Measurements from ENCODE around the gene RNF166.

Gene RNF166

DNA sequence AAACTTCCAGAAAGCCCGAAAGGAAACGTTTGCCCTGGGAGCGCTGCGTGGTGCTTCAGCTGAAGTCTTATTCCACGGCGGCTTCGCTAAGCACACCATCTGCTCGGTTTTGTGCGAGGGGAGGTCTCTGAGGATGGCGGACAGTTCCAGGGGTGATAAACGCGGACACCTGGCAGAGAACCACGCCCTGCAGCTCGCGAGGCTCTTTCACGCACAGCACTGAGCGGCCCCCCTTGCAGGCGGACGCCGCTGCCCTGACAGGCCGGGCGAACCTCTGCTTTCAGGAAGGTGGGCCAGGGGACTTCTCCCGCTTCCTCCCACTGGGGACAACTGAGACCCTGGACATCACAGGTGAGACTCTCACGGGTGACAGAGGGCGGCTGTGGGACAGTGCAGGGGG, 47.0 kb downstream of the RNF166 start:
- Histone ChIP-seq H2BK15ac (replicated peaks; ENCODE audit: low read depth) (no peak overlapping the region), H4K5ac (ENCODE audit: low read length) (no peak overlapping the region), H3K56ac (ENCODE audit: low read length) (no peak overlapping the region), H3K79me2 (ENCODE audit: control insufficient read depth, insufficient read depth, low read length) (peaks cover 31% of the 10 kb centered on the region), H3K27me3 (ENCODE audit: insufficient read depth, low read length, poor library complexity) (no peaks in the 10 kb centered on the region), H3K27ac (ENCODE audit: low read depth, low read length) (no peak overlapping the region), H2AK5ac (ENCODE audit: low read length) (no peak overlapping the region), H2BK120ac (ENCODE audit: low read depth, low read length) (no peak overlapping the region), H3K4me3 (ENCODE audit: low read length) (no peak overlapping the region), H3K9ac (ENCODE audit: low read length) (no peak overlapping the region), H3K23ac (ENCODE audit: low read length) (no peak overlapping the region), H2BK5ac (ENCODE audit: low read length) (no peak overlapping the region), H3K36me3 (ENCODE audit: control insufficient read depth, insufficient read depth, low read length) (peaks cover 4% of the 10 kb centered on the region), H3K4ac (ENCODE audit: low read depth, low read length) (no peak overlapping the region), H3K4me1 (ENCODE audit: control insufficient read depth, low read depth, low read length) (peaks cover 2% of the 10 kb centered on the region), H3K4me2 (ENCODE audit: low read length) (no peak overlapping the region), H3K18ac (ENCODE audit: low read length) (no peak overlapping the region), H4K8ac (ENCODE audit: low read depth, low read length) (no peak overlapping the region), H3K79me1 (ENCODE audit: low read length) (peaks cover 15% of the 10 kb centered on the region)
- WGBS (ENCODE audit: extremely low coverage, insufficient coverage, low lambda C conversion rate), result no CpG with 5 or more reads among the region's 25 CpGs
- DNase-seq, result no peak

DNA sequence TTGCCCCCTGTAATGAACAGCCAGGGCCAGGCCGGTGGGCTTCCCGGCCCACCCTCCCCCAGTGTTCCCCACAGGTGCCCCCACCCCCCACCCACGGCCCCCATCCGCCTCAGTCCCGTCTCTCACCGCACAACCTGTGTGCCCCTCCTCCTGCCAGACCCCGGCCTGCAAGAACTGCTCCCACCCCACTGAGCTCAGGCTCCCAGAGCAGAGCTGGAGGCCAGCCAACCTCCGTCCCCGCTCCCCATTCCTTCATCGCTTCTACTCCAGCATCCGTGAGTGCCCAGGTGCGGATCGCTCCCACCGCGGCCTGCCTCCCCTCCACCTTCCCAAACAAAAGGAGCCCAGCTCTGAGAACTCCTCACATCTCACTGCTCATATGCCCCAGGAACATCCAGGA, 47.5 kb downstream of the RNF166 start:
- Histone ChIP-seq H3K27ac (ENCODE audit: low read depth, low read length) (no peak overlapping the region), H3K27me3 (ENCODE audit: insufficient read depth, low read length, poor library complexity) (no peaks in the 10 kb centered on the region), H2BK15ac (replicated peaks; ENCODE audit: low read depth) (no peak overlapping the region), H3K36me3 (ENCODE audit: control insufficient read depth, insufficient read depth, low read length) (peaks cover 4% of the 10 kb centered on the region), H3K4ac (ENCODE audit: low read depth, low read length) (no peak overlapping the region), H3K23ac (ENCODE audit: low read length) (no peak overlapping the region), H3K9ac (ENCODE audit: low read length) (no peak overlapping the region), H2BK5ac (ENCODE audit: low read length) (no peak overlapping the region), H3K18ac (ENCODE audit: low read length) (no peak overlapping the region), H3K79me1 (ENCODE audit: low read length) (peaks cover 15% of the 10 kb centered on the region), H4K5ac (ENCODE audit: low read length) (no peak overlapping the region), H3K56ac (ENCODE audit: low read length) (no peak overlapping the region), H3K4me2 (ENCODE audit: low read length) (no peak overlapping the region), H4K8ac (ENCODE audit: low read depth, low read length) (no peak overlapping the region), H3K79me2 (ENCODE audit: control insufficient read depth, insufficient read depth, low read length) (peaks cover 29% of the 10 kb centered on the region), H3K4me3 (ENCODE audit: low read length) (no peak overlapping the region), H2BK120ac (ENCODE audit: low read depth, low read length) (no peak overlapping the region), H3K4me1 (ENCODE audit: control insufficient read depth, low read depth, low read length) (peaks cover 2% of the 10 kb centered on the region), H2AK5ac (ENCODE audit: low read length) (no peak overlapping the region)
- WGBS (ENCODE audit: extremely low coverage, insufficient coverage, low lambda C conversion rate), result no CpG with 5 or more reads among the region's 15 CpGs
- no peak for DNase-seq

DNA sequence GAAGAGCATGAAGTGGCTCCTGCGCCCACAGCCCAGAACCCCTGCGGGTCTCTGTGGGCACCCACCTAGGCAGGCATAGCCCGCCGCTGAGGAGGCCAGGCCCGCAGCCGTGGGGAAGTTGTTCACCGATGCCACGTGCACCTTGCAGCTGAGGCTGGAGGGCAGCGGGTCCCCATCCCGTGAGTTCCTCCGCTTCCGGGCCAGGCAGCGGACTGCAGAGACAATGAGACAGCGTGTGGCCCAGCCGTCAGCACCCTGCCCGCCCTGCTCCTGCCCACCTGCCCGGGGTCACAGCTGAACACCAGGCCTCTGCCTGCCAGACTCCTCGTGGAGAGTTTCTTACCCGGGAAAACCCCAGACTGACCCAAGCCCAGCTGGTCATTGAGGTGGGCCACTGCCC, 48.8 kb downstream of the RNF166 start:
- no peak overlapping the region for H4K5ac ChIP-seq (ENCODE audit: low read length)
- DNase-seq, result no peak
- H3K4me1 ChIP-seq (ENCODE audit: control insufficient read depth, low read depth, low read length), result peaks cover 2% of the 10 kb centered on the region
- no peak overlapping the region for H2BK120ac ChIP-seq (ENCODE audit: low read depth, low read length)
- no peak overlapping the region for H3K56ac ChIP-seq (ENCODE audit: low read length)
- H3K18ac ChIP-seq (ENCODE audit: low read length), result no peak overlapping the region
- WGBS (ENCODE audit: extremely low coverage, insufficient coverage, low lambda C conversion rate), result no CpG with 5 or more reads among the region's 19 CpGs
- H4K8ac ChIP-seq (ENCODE audit: low read depth, low read length), result no peak overlapping the region
- no peak overlapping the region for H3K27ac ChIP-seq (ENCODE audit: low read depth, low read length)
- no peak overlapping the region for H3K4me3 ChIP-seq (ENCODE audit: low read length)
- H3K36me3 ChIP-seq (ENCODE audit: control insufficient read depth, insufficient read depth, low read length), result peaks cover 4% of the 10 kb centered on the region
- H3K79me2 ChIP-seq (ENCODE audit: control insufficient read depth, insufficient read depth, low read length), result peaks cover 27% of the 10 kb centered on the region
- H3K4me2 ChIP-seq (ENCODE audit: low read length), result no peak overlapping the region
- no peaks in the 10 kb centered on the region for H3K27me3 ChIP-seq (ENCODE audit: insufficient read depth, low read length, poor library complexity)
- H3K23ac ChIP-seq (ENCODE audit: low read length), result no peak overlapping the region
- no peak overlapping the region for H2AK5ac ChIP-seq (ENCODE audit: low read length)
- H3K9ac ChIP-seq (ENCODE audit: low read length), result no peak overlapping the region
- H2BK5ac ChIP-seq (ENCODE audit: low read length), result no peak overlapping the region
- H2BK15ac ChIP-seq (replicated peaks; ENCODE audit: low read depth), result no peak overlapping the region
- H3K4ac ChIP-seq (ENCODE audit: low read depth, low read length), result no peak overlapping the region
- peaks cover 15% of the 10 kb centered on the region for H3K79me1 ChIP-seq (ENCODE audit: low read length)

DNA sequence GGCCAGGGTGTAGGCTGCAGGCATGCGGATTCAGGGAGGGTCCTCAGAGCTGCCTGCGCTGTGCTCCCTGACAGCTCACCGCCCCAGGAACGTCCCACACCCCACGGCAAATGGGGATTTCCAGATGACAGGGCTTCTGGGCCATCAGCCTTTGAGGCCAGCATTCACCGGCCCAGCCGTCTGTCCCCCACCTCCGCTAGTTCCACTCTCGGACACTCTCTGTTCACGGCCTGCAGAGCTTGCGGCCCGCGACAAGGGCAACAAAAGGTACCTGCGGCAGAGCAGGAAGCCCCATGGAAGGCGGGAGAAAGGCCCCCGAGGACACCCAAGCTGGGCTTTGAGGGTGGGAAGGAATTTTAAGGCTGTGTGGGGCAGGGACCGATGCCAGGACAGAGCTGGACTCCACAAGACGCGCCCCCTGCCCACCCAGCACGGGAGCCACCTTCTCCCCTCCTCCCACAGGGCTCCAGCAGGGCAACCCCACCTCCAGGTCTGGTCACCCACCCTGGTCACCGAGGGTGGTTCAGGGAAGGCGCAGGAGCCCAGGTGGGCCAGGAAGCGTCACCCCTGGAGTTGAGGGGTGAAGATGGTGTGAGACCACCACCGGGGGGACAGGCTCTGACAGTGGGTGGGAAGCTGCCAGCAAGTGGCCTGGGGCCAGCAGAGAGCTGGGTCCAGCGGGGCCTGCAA, 49.8 kb downstream of the RNF166 start:
- H2BK5ac ChIP-seq (ENCODE audit: low read length), result no peak overlapping the region
- H2BK120ac ChIP-seq (ENCODE audit: low read depth, low read length), result no peak overlapping the region
- H3K79me2 ChIP-seq (ENCODE audit: control insufficient read depth, insufficient read depth, low read length), result peaks cover 20% of the 10 kb centered on the region
- H2AK5ac ChIP-seq (ENCODE audit: low read length), result no peak overlapping the region
- peaks cover 4% of the 10 kb centered on the region for H3K36me3 ChIP-seq (ENCODE audit: control insufficient read depth, insufficient read depth, low read length)
- no peak overlapping the region for H3K56ac ChIP-seq (ENCODE audit: low read length)
- peaks cover 2% of the 10 kb centered on the region for H3K4me1 ChIP-seq (ENCODE audit: control insufficient read depth, low read depth, low read length)
- H3K27me3 ChIP-seq (ENCODE audit: insufficient read depth, low read length, poor library complexity), result no peaks in the 10 kb centered on the region
- H3K4ac ChIP-seq (ENCODE audit: low read depth, low read length), result no peak overlapping the region
- no peak overlapping the region for H3K23ac ChIP-seq (ENCODE audit: low read length)
- H3K4me2 ChIP-seq (ENCODE audit: low read length), result no peak overlapping the region
- no peak overlapping the region for H4K8ac ChIP-seq (ENCODE audit: low read depth, low read length)
- H3K18ac ChIP-seq (ENCODE audit: low read length), result no peak overlapping the region
- no peak overlapping the region for H2BK15ac ChIP-seq (replicated peaks; ENCODE audit: low read depth)
- no peak overlapping the region for H3K4me3 ChIP-seq (ENCODE audit: low read length)
- no CpG with 5 or more reads among the region's 25 CpGs for WGBS (ENCODE audit: extremely low coverage, insufficient coverage, low lambda C conversion rate)
- no peak overlapping the region for H3K27ac ChIP-seq (ENCODE audit: low read depth, low read length)
- H4K5ac ChIP-seq (ENCODE audit: low read length), result no peak overlapping the region
- no peak for DNase-seq
- H3K9ac ChIP-seq (ENCODE audit: low read length), result no peak overlapping the region
- H3K79me1 ChIP-seq (ENCODE audit: low read length), result peaks cover 12% of the 10 kb centered on the region

DNA sequence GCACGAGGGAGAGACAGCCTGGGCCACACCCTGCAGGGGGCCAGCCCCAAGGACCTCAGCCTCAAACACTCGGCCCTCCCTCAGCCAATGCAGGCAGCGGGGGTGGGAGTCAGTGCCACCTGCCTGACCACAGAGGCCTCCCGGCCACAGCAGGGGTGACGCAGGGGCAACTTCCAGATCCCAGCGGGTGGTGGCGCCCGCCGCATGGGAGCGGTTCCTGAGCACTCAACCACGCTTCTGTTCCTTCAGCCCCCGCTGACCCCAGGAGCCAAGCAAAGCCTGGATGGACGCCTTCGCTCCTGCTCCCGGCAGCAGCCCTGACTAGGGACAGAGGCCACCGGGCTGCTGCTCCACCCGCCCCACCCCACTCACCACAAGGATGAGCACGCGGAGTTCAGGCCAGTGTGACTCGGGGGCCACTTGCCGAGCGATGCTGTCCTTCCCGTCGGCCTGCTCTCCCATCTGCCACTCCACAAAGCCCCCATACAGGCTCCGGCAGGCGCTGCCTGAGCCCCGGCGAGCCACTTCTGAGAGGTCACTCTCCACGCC, 50.4 kb downstream of the RNF166 start:
- no peak overlapping the region for H3K23ac ChIP-seq (ENCODE audit: low read length)
- no peak overlapping the region for H3K4me3 ChIP-seq (ENCODE audit: low read length)
- peaks cover 11% of the 10 kb centered on the region for H3K79me1 ChIP-seq (ENCODE audit: low read length)
- no peak overlapping the region for H3K56ac ChIP-seq (ENCODE audit: low read length)
- no peak overlapping the region for H3K4me2 ChIP-seq (ENCODE audit: low read length)
- H4K5ac ChIP-seq (ENCODE audit: low read length), result no peak overlapping the region
- DNase-seq, result no peak
- H3K36me3 ChIP-seq (ENCODE audit: control insufficient read depth, insufficient read depth, low read length), result peaks cover 4% of the 10 kb centered on the region
- H3K4me1 ChIP-seq (ENCODE audit: control insufficient read depth, low read depth, low read length), result peaks cover 3% of the 10 kb centered on the region
- H3K27me3 ChIP-seq (ENCODE audit: insufficient read depth, low read length, poor library complexity), result no peaks in the 10 kb centered on the region
- H3K27ac ChIP-seq (ENCODE audit: low read depth, low read length), result no peak overlapping the region
- no CpG with 5 or more reads among the region's 29 CpGs for WGBS (ENCODE audit: extremely low coverage, insufficient coverage, low lambda C conversion rate)
- H2BK15ac ChIP-seq (replicated peaks; ENCODE audit: low read depth), result no peak overlapping the region
- no peak overlapping the region for H2BK120ac ChIP-seq (ENCODE audit: low read depth, low read length)
- no peak overlapping the region for H3K18ac ChIP-seq (ENCODE audit: low read length)
- no peak overlapping the region for H3K4ac ChIP-seq (ENCODE audit: low read depth, low read length)
- H4K8ac ChIP-seq (ENCODE audit: low read depth, low read length), result no peak overlapping the region
- H2BK5ac ChIP-seq (ENCODE audit: low read length), result no peak overlapping the region
- no peak overlapping the region for H3K9ac ChIP-seq (ENCODE audit: low read length)
- H3K79me2 ChIP-seq (ENCODE audit: control insufficient read depth, insufficient read depth, low read length), result peaks cover 14% of the 10 kb centered on the region
- H2AK5ac ChIP-seq (ENCODE audit: low read length), result no peak overlapping the region
